Muscle layer of duodenum (tissue), 2 donors: ENCODE measurements around the gene HSH2D.

Source experiments
- H3K27ac ChIP-seq: one replicate; pipeline ENCODE4 v1.7.0; 2013; ENCODE audit warnings: mild to moderate bottlenecking, low read length
- H3K27me3 ChIP-seq: one replicate; pipeline ENCODE4 v1.7.0; 2013; ENCODE audit warnings: low read depth, mild to moderate bottlenecking, control low read depth, low read length
- H3K36me3 ChIP-seq, 2 donors: one replicate each; pipeline ENCODE4 v1.7.0; 2013; ENCODE audit warnings: low read length in 2 of 2, control low read depth in 1 of 2, mild to moderate bottlenecking in 1 of 2; ENCODE audit not compliant: insufficient read depth in 2 of 2, control insufficient read depth in 1 of 2
- H3K4me1 ChIP-seq, 2 donors: one replicate each; pipeline ENCODE4 v1.7.0; 2013; ENCODE audit warnings: low read length in 2 of 2, mild to moderate bottlenecking in 2 of 2, control low read depth in 1 of 2, moderate library complexity in 1 of 2; ENCODE audit not compliant: insufficient read depth in 2 of 2, control insufficient read depth in 1 of 2
- H3K4me3 ChIP-seq, 2 donors: one replicate each; pipeline ENCODE4 v1.7.0; 2013; ENCODE audit warnings: low read length in 2 of 2, low read depth in 1 of 2, mild to moderate bottlenecking in 1 of 2
- H3K9me3 ChIP-seq, 2 donors: one replicate each; pipeline ENCODE4 v1.7.0; 2013; ENCODE audit warnings: low read length in 2 of 2, control low read depth in 1 of 2, mild to moderate bottlenecking in 1 of 2; ENCODE audit not compliant: control insufficient read depth in 1 of 2
- donor health status: healthy.

Gene HSH2D

DNA sequence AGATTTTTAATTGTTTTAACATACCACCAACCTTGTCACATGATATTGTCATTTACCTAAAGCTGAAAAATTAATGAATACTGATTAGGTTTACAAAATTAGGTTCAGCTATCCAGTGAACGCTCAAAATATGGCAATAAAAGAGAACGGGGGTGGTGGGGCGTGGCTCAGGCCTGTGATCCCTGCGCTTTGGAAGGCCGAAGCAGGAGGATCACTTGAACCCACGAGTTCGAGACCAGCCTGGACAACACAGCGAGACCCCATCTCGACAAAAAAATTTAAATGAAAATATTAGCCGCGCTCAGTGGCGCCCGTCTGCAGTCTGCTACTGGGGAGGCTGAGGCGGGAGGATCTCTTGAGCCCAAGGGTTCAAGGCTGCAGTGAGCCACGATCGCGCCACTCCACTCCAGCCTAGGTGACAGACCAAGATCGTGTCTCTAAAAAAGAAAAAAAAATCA is 41.2 kb downstream of the HSH2D start:
- peaks cover 0 to 33% of the 10 kb centered on the region in 2 donors for H3K4me1 ChIP-seq
- peak overlapping the region; percentile 94 to 95 for H3K4me3 ChIP-seq

DNA sequence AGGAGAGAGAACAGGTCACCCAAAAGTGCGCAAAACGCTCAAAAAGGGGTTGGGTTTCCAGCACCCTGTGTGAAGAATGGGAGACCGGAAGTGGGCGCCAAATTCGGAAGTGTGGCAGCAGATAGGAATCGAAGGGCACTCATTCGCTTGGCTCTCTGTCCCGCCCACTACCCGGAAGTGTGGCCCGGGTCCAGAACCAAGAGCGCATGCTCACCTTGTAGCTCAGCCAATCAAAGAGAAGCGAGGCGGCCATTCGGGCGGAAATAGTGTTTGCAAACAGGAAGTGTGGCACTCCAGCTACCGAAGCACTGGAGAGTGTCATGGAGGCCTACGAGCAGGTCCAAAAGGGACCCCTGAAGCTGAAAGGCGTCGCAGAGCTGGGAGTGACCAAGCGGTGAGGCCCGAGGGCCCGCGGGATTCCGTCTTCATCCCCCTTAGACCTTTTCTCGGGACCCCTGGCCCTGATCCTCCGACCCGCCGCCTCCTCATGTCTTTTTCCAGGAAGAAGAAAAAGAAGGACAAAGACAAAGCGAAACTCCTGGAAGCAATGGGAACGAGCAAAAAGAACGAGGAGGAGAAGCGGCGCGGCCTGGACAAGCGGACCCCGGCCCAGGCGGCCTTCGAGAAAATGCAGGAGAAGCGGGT is 41.8 kb downstream of the HSH2D start, which contains the start of gene FAM32A:
Gene FAM32A (plus strand): TSS at position 288 of the 645 bp plus-strand sequence. CDS start 33 bp downstream, at position 321.
- H3K4me3 ChIP-seq = peak within 1 kb of the TSS; percentile 94 to 95
- H3K36me3 ChIP-seq = peaks cover 19 to 20% of the 10 kb centered on the region in 2 donors
- no peaks in the 10 kb centered on the region for H3K27me3 ChIP-seq
- peaks cover 0 to 33% of the 10 kb centered on the region in 2 donors for H3K4me1 ChIP-seq
- H3K9me3 ChIP-seq = no peaks in the 10 kb centered on the region
- peak within 1 kb of the TSS; percentile 83 for H3K27ac ChIP-seq

More for the DNA sequence above, 41.2 kb downstream of the HSH2D start:
- H3K27me3 ChIP-seq = no peaks in the 10 kb centered on the region
- H3K27ac ChIP-seq = peak overlapping the region; percentile 83
- peaks cover 14 to 15% of the 10 kb centered on the region in 2 donors for H3K36me3 ChIP-seq
- no peaks in the 10 kb centered on the region for H3K9me3 ChIP-seq

DNA sequence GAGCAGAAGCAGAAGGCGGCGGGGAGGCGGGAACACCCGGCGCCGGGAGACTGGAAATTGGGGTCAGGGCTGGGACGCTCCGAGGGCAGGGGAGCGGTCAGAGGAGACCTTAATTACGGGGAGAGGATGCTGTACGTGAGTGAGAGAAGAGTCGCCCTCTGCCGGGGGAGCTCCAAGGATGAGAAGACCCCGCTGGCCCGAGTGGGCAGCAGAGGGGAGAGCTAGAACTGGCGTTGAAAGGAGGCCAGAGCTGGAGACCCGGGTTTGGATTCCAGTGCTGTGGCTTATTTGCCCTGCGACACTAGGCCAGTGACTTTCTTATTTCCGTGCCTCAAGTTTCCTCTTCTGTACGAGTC is 42.3 kb downstream of the HSH2D start:
- H3K27me3 ChIP-seq = no peaks in the 10 kb centered on the region
- H3K4me1 ChIP-seq = peaks cover 0 to 33% of the 10 kb centered on the region in 2 donors
- peak overlapping the region; percentile 94 to 95 for H3K4me3 ChIP-seq
- peak overlapping the region; percentile 83 for H3K27ac ChIP-seq
- peaks cover 24 to 25% of the 10 kb centered on the region in 2 donors for H3K36me3 ChIP-seq
- H3K9me3 ChIP-seq = no peaks in the 10 kb centered on the region

DNA sequence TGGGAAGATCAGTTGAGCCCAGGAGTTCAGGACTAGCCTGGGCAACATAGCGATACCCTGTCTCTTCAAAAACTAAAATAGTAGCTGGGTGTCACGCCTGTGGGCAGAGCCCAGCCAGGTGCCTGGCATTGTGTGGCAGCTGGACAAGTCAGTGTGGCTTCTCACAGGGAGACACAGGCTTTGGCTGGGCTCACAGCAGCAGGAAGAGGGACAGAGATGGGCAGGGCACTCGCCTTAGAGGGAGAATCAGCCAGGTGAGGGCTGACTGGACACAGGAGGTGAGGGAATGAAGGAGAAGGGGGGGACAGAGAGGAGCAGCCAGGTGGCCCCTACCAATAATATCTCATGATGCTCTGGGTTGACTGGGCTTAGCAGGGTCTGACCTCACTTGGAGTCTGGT is 45.0 kb downstream of the HSH2D start:
- H3K4me1 ChIP-seq = peaks cover 0 to 28% of the 10 kb centered on the region in 2 donors
- H3K27ac ChIP-seq = no peak overlapping the region
- H3K4me3 ChIP-seq = no peak overlapping the region
- H3K36me3 ChIP-seq = peaks cover 41% of the 10 kb centered on the region in 2 donors
- no peaks in the 10 kb centered on the region for H3K27me3 ChIP-seq
- H3K9me3 ChIP-seq = no peaks in the 10 kb centered on the region

DNA sequence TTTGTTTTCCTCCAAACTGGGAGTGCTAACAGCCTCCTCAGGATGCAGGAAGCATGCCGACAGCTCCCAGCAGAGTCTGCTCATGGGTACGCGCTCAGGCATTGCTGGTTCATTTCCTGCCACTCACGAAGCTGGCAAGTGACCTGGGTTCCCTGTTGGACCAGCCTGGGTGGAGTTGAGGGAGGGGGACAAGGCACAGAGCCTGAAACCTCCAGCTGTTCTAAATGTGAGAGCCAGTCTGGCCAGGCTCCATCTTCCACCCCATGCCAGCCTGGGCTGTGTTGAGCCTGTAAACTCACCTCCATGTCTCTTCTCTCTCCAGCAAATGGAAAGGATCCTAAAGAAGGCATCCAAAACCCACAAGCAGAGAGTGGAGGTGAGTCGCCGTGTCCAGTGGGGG is 46.7 kb downstream of the HSH2D start:
- Histone ChIP-seq H3K4me3 (no peak overlapping the region), H3K27ac (no peak overlapping the region), H3K4me1 (peaks cover 0 to 26% of the 10 kb centered on the region in 2 donors), H3K9me3 (no peaks in the 10 kb centered on the region), H3K36me3 (peaks cover 41% of the 10 kb centered on the region in 2 donors), H3K27me3 (no peaks in the 10 kb centered on the region)

DNA sequence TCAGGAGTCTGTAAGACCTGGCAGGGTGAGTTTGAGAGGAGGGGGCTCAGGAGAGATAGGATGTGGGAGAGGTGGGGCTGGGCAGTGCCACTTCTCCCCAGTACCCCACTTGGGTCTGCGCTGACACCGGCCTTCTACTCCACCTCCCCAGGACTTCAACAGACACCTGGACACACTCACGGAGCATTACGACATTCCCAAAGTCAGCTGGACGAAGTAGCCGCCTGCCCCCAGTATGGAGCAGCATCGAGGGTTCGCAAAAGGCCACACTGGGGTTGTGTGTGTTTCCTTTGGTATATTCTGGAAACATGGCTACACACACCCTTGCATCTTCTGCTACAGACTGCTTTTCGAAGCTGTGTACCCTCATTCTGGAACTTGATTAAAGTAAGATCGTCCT is 47.3 kb downstream of the HSH2D start:
- Histone ChIP-seq H3K27me3 (no peaks in the 10 kb centered on the region), H3K36me3 (peaks cover 41% of the 10 kb centered on the region in 2 donors), H3K4me1 (peaks cover 0 to 25% of the 10 kb centered on the region in 2 donors), H3K9me3 (no peaks in the 10 kb centered on the region), H3K4me3 (no peak overlapping the region), H3K27ac (no peak overlapping the region)

DNA sequence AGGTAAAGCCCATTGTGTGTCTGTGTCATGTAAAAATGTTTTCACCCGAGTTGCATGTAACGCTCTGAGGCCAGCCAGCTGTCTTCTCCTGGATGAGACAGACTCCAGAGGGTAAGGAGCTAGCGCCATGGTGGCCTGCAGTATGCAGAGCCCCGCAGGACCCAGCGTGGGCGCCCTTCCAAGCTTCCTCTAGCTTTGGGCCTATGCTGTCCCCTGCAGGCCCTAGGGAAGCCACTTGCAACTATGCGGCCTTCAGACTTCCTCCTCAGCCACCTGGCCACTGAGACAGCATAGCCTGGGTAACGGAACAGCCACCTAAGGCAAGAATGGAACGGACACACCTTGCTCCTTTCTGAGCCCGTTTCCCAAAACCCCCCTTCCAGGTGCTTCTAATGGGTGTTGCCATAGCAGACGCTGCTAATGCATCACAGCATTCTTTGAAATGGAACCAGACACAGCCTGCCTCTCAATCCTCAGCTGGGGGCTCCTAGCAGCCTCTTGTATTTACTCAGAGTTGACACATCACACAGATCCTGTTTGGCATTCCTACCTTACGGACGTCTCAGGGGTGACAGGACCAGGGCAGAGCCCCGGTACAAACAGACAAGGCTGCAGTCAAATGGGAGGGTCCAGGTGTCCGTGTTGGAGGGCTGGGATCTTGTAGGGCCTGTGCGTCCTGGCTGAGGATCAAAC is 47.9 kb downstream of the HSH2D start:
- peaks cover 0 to 18% of the 10 kb centered on the region in 2 donors for H3K4me1 ChIP-seq
- H3K27me3 ChIP-seq = no peaks in the 10 kb centered on the region
- no peaks in the 10 kb centered on the region for H3K9me3 ChIP-seq
- peaks cover 41% of the 10 kb centered on the region in 2 donors for H3K36me3 ChIP-seq
- H3K4me3 ChIP-seq = no peak overlapping the region
- no peak overlapping the region for H3K27ac ChIP-seq

DNA sequence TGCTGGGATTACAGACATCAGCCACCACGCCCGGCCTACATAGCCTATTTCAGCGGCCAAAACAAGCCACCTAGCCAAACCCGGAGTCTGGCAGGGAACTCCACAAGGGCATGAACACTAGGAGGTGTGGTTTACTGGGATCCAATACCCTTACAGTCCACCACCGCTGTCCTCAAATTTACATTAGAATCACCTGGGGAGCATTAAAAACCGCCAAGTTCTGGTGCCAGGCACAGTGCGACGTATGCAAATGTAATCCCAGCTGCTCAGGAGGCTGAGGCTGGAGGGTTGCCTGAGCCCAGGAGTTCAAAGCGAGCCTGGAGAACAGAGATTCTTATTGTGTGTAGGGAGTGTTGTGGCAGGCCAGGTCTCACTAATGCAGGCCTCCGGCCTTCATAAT is 50.0 kb downstream of the HSH2D start:
- Histone ChIP-seq H3K9me3 (no peaks in the 10 kb centered on the region), H3K27me3 (no peaks in the 10 kb centered on the region), H3K27ac (no peak overlapping the region), H3K4me3 (no peak overlapping the region), H3K36me3 (peaks cover 30 to 34% of the 10 kb centered on the region in 2 donors), H3K4me1 (peaks cover 0 to 10% of the 10 kb centered on the region in 2 donors)

DNA sequence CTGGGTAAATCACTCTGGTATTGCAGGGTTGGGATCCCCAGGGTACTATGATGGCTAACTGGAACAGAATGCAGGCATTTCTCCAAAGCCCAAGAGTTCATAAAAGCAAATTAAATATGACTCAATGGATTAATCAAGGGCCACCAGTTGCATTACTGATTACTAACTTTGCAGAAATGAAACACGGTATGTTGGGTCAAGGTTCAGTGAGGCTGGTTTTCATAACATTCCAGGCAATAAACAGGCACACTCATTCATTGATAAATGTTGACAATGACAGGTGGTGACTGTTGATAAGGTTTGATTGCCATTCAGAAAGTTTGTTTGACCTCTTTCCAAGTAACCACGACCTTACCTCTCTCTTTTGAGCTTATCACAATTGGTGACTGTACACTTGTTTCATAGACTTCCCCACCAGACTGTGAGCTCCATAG is 53.7 kb downstream of the HSH2D start:
- Histone ChIP-seq H3K27ac (peak overlapping the region; percentile 50), H3K9me3 (no peaks in the 10 kb centered on the region), H3K27me3 (no peaks in the 10 kb centered on the region), H3K4me1 (peaks cover 12 to 32% of the 10 kb centered on the region in 2 donors), H3K36me3 (peaks cover 1 to 8% of the 10 kb centered on the region in 2 donors), H3K4me3 (peak overlapping the region; percentile 93 to 98)

DNA sequence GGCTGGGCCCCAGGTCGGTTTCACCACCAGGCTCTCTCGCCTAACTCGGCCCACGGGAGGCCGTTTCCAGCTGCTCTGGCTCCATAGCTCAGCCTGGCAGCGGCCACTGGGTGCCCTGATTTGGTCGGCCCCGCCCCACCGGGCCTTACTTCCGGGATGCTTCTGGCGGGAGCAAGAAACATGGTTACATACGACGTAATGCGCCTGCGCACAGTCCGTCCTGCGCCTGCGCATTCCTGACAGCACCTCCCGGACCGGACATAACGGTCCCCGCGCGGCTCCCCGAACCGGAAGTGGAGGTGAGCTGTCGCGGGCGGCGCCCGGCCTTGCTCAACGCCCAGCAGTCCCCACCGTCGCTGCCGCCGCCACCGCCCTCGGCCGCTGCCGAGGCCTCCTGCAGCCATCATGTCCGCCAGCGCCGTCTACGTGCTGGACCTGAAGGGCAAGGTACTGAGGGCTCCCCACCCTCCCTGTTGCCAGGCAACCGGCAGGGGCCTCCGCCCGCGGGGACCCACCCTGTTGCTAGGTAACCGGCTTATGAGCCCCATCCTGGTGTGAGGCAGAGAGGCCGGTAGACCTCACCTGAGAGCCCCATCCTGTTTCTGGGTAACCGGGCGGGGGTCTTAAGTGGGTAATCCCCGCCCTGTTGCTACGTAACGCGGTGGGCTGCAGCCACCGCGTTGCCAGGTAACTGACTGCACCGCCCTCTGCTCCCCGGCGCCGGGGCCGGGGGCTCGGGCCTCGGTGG is 54.3 kb downstream of the HSH2D start, which contains the start of gene AP1M1:
Gene AP1M1 (plus strand): TSS at position 290 of the 748 bp plus-strand sequence. CDS start 116 bp downstream, at position 406.
- H3K36me3 ChIP-seq = peaks cover 0 to 11% of the 10 kb centered on the region in 2 donors
- no peaks in the 10 kb centered on the region for H3K27me3 ChIP-seq
- H3K9me3 ChIP-seq = no peaks in the 10 kb centered on the region
- H3K27ac ChIP-seq = peak within 1 kb of the TSS; percentile 50
- peaks cover 12 to 32% of the 10 kb centered on the region in 2 donors for H3K4me1 ChIP-seq
- H3K4me3 ChIP-seq = peak within 1 kb of the TSS; percentile 93 to 98

DNA sequence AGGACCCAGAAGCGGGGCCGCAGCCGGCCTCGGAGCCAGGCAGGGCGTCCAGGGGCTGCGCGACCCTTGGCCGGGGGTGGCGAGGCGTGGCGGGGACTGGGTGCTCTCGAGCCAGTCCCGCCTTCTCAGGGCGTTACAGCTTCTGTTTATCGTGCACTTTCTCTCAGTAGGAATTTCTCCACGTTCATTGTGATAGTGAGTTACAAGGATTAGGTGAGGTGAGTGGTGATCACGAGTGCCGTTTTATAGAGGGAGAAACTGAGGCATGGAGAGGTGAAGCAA is 54.8 kb downstream of the HSH2D start:
- Histone ChIP-seq H3K27ac (peak overlapping the region; percentile 50), H3K27me3 (no peaks in the 10 kb centered on the region), H3K36me3 (peaks cover 3 to 16% of the 10 kb centered on the region in 2 donors), H3K4me3 (peak overlapping the region; percentile 93 to 98), H3K9me3 (no peaks in the 10 kb centered on the region), H3K4me1 (peaks cover 12 to 32% of the 10 kb centered on the region in 2 donors)
